ENCODE measurements around the gene ARHGAP9. TPM values are rescaled to one million over a fixed set of nuclear protein-coding genes. Genes with fewer than 3 reads are reported as not detected.

ARHGAP9 gene
- total RNA-seq, 3 donors from 2014 or later (not counting 1 experiment from before 2014, with no cell fraction given), result 558 to 1,091 (median 1,015) TPM

- DNase-seq (no peak), ATAC-seq (peak in 1 of 3 donors; percentile 0)
- H3K27me3 ChIP-seq (ENCODE audit: control insufficient read depth, insufficient read depth, low read length), result no peaks in the 10 kb centered on the region
- H3K27ac Mint-ChIP-seq, result peak overlapping the region; percentile 88 to 92
- peaks cover 23 to 29% of the 10 kb centered on the region in 2 donors for H3K4me1 Mint-ChIP-seq
- peaks cover 32% of the 10 kb centered on the region for H3K36me3 ChIP-seq (ENCODE audit: control insufficient read depth, insufficient read depth, low read length)
- peaks cover 20% of the 10 kb centered on the region for H3K4me1 ChIP-seq (ENCODE audit: control insufficient read depth, insufficient read depth, low read length)
- H3K27me3 Mint-ChIP-seq (ENCODE audit: low read depth in 2 of 2), result no peaks in the 10 kb centered on the region
- no peaks in the 10 kb centered on the region for H3K9me3 Mint-ChIP-seq
- intact Hi-C loops (cut with micrococcal nuclease), result no loop called here
- 28% methylated on average over 10 of the region's 11 CpGs for WGBS (ENCODE audit: insufficient coverage)
- peak overlapping the region; percentile 92 for H3K4me3 Mint-ChIP-seq
- TF ChIP-seq CTCF (IDR thresholded peaks at IDR 0.05), result no peak
- H3K36me3 Mint-ChIP-seq, result peaks cover 11% of the 10 kb centered on the region
- H3K27ac ChIP-seq (ENCODE audit: low read length), result peak overlapping the region; percentile 79
- H3K9me3 ChIP-seq (ENCODE audit: control insufficient read depth, insufficient read depth, low read length), result no peaks in the 10 kb centered on the region
- H3K4me3 ChIP-seq (ENCODE audit: low read length), result peak overlapping the region; percentile 86
These were observed 8.9 kb upstream of the ARHGAP9 start for GRCh38 chr12:57488402-57489156.

GRCh38 chr12:57487597-57488401 is 8.1 kb upstream of the ARHGAP9 start, which contains the start of gene MARS1:
MARS1 (plus strand) TSS chr12:57488068; CDS start chr12:57488091, 23 bp downstream.
- ATAC-seq (peak; percentile 96 to 99 (median 98)), DNase-seq (peak; percentile 83 to 97)
- intact Hi-C loops (cut with micrococcal nuclease), result loop anchor here (1.0 to 2.0 kb wide), 2 partner anchors 8 to 35 kb away; partner anchors contain the start of genes ARHGAP9 and MBD6
- Histone ChIP-seq H3K27me3 (ENCODE audit: control insufficient read depth, insufficient read depth, low read length) (no peaks in the 10 kb centered on the region), H3K36me3 (ENCODE audit: control insufficient read depth, insufficient read depth, low read length) (peaks cover 30% of the 10 kb centered on the region), H3K4me1 (ENCODE audit: control insufficient read depth, insufficient read depth, low read length) (peaks cover 20% of the 10 kb centered on the region), H3K9me3 (ENCODE audit: control insufficient read depth, insufficient read depth, low read length) (no peaks in the 10 kb centered on the region), H3K27ac (ENCODE audit: low read length) (peak within 1 kb of the TSS; percentile 79), H3K4me3 (ENCODE audit: low read length) (peak within 1 kb of the TSS; percentile 86)
- Mint-ChIP-seq H3K36me3 (peaks cover 11% of the 10 kb centered on the region), H3K4me3 (peak within 1 kb of the TSS; percentile 92), H3K27me3 (ENCODE audit: low read depth in 2 of 2) (no peaks in the 10 kb centered on the region), H3K27ac (peak within 1 kb of the TSS; percentile 88 to 92), H3K9me3 (no peaks in the 10 kb centered on the region), H3K4me1 (peaks cover 23 to 34% of the 10 kb centered on the region in 2 donors)
- no peak for TF ChIP-seq CTCF (IDR thresholded peaks at IDR 0.05)
- WGBS (ENCODE audit: insufficient coverage), result 14% methylated on average over 47 of the region's 47 CpGs

- intact Hi-C loops (cut with micrococcal nuclease), result loop anchor here (1.0 to 2.0 kb wide), 2 partner anchors 8 to 36 kb away; partner anchors contain the start of genes ARHGAP9 and MBD6
- DNase-seq, result no peak
These were observed 7.5 kb upstream of the ARHGAP9 start for GRCh38 chr12:57487055-57487596.

More at GRCh38 chr12:57487055-57487596, 7.5 kb upstream of the ARHGAP9 start:
- Mint-ChIP-seq H3K4me1 (peaks cover 23 to 34% of the 10 kb centered on the region in 2 donors), H3K27ac (peak overlapping the region; percentile 88 to 92), H3K27me3 (ENCODE audit: low read depth in 2 of 2) (no peaks in the 10 kb centered on the region), H3K36me3 (peaks cover 11% of the 10 kb centered on the region), H3K4me3 (peak overlapping the region; percentile 92), H3K9me3 (no peaks in the 10 kb centered on the region)
- Histone ChIP-seq H3K4me1 (ENCODE audit: control insufficient read depth, insufficient read depth, low read length) (peaks cover 20% of the 10 kb centered on the region), H3K9me3 (ENCODE audit: control insufficient read depth, insufficient read depth, low read length) (no peaks in the 10 kb centered on the region), H3K4me3 (ENCODE audit: low read length) (no peak overlapping the region), H3K27me3 (ENCODE audit: control insufficient read depth, insufficient read depth, low read length) (no peaks in the 10 kb centered on the region), H3K27ac (ENCODE audit: low read length) (no peak overlapping the region), H3K36me3 (ENCODE audit: control insufficient read depth, insufficient read depth, low read length) (peaks cover 26% of the 10 kb centered on the region)
- WGBS (ENCODE audit: insufficient coverage), result 94% methylated on average over 26 of the region's 27 CpGs
- no peak for ATAC-seq
- TF ChIP-seq CTCF (IDR thresholded peaks at IDR 0.05), result no peak
